GM18951 (cell line): ENCODE data around the gene SPIN3.

Experiments
- POLR2A ChIP-seq: IDR thresholded peaks from 4 replicates; pipeline ENCODE4 v1.6.1; 2011; ENCODE audit warnings: mild to moderate bottlenecking; ENCODE audit not compliant: insufficient read length, insufficient read depth; ENCODE audit errors: extremely low read depth
- in situ Hi-C: fragments of 300-500 bp; cut with MboI; formaldehyde crosslinking; loops from one replicate; pipeline ENCODE4 v1.12.0; 2022; ENCODE audit warnings: low sequenced_read_pairs, mixed read lengths, inconsistent platforms; ENCODE audit not compliant: unreplicated experiment

Gene SPIN3

GRCh38 chrX:56943264-56943663, 52.1 kb downstream of the SPIN3 start:
- TF ChIP-seq POLR2A, result no peak

More at GRCh38 chrX:56943264-56943663, 52.1 kb downstream of the SPIN3 start:
- in situ Hi-C loops, result no loop called here
